GM13976 (cell line): ENCODE measurements around the gene ENO3.
"Not testable (repeated sequence)": the region's sequence is repeated elsewhere in the genome, so short reads cannot be mapped to it uniquely, and the experiment has no call there.

Source experiments
- DNase-seq: peaks from one replicate; pipeline ENCODE4 v3.0.0; 2012; ENCODE audit warnings: low spot score
- in situ Hi-C: fragments of 300-500 bp; cut with MboI; formaldehyde crosslinking; loops from one replicate; pipeline ENCODE4 v1.12.0; 2022; ENCODE audit warnings: low sequenced_read_pairs, mixed read lengths, inconsistent platforms; ENCODE audit not compliant: unreplicated experiment
- TF ChIP-seq, protein P1 (sequence below): IDR thresholded peaks from 2 replicates; pipeline ENCODE4 v1.5.1; 2012; ENCODE audit warnings: borderline replicate concordance, mild to moderate bottlenecking; ENCODE audit not compliant: insufficient read depth; ENCODE audit errors: extremely low read depth, missing control alignments, control extremely low read depth

The ENO3 gene

DNA sequence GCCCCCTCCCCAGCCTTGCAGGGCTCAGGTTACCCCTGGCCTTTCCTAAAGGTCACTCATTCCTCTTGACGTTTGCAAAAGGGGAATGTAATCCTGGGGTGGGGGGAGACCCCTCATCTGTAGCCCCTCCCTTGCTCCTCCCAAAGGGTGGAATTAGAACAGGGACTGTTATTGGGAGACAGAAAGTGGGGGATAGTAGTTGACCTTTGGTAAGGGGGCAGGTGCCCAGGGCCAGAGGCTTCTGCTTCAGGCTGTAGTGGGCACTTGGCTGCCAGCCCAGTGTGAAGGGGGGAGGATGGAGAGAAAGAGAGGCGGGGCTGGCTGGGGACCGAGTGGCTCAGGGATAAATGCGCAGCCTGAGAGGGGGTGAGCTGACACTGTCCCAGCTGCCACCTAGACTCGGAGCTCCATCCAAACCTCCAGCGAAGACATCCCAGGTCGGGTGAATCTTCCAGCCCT is at the start of gene ENO3:
TSS of gene ENO3 (plus strand) at position 374 of the 459 bp plus-strand sequence. CDS start 711 bp downstream, outside the sequence.
- TF ChIP-seq, protein P1, sequence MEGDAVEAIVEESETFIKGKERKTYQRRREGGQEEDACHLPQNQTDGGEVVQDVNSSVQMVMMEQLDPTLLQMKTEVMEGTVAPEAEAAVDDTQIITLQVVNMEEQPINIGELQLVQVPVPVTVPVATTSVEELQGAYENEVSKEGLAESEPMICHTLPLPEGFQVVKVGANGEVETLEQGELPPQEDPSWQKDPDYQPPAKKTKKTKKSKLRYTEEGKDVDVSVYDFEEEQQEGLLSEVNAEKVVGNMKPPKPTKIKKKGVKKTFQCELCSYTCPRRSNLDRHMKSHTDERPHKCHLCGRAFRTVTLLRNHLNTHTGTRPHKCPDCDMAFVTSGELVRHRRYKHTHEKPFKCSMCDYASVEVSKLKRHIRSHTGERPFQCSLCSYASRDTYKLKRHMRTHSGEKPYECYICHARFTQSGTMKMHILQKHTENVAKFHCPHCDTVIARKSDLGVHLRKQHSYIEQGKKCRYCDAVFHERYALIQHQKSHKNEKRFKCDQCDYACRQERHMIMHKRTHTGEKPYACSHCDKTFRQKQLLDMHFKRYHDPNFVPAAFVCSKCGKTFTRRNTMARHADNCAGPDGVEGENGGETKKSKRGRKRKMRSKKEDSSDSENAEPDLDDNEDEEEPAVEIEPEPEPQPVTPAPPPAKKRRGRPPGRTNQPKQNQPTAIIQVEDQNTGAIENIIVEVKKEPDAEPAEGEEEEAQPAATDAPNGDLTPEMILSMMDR, result no peak
- in situ Hi-C loops, result no loop called here
- no peak for DNase-seq

DNA sequence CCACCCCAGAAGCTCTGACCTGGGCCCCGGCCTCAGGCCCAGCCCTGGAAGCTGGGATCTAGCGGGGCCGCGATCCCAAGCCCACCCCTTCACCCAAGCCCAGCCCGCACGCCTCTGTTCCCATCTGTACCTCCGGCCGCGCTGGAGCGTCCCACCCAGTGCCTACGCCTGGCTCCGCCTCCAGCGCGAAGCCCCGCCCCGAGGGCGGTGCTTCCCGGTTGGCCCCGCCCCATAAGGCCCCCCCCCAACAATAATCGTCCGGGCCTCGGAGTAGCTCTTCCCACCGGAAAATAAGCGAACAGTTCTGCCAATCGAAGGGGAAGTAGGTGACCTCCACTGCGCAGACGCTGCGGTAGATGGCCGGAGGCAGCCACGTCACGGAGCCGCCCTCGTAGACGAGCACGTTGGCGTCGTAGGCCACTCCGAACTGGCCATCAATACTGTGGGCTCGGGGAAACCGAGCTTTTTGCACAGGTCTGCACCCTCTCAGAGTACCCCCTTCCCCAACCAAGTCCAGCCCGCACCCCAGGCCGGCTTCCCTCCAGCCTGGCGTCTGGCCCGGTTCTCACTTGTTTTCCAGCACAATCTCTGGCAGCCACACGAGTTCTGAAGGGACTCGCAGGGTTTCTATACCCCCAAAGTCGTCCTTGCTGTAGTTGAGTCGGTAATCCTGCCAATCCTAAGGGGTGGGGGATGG is 49.1 kb upstream of the ENO3 start:
- DNase-seq, result no peak
- TF ChIP-seq, protein P1, result no peak
- in situ Hi-C loops, result no loop called here

DNA sequence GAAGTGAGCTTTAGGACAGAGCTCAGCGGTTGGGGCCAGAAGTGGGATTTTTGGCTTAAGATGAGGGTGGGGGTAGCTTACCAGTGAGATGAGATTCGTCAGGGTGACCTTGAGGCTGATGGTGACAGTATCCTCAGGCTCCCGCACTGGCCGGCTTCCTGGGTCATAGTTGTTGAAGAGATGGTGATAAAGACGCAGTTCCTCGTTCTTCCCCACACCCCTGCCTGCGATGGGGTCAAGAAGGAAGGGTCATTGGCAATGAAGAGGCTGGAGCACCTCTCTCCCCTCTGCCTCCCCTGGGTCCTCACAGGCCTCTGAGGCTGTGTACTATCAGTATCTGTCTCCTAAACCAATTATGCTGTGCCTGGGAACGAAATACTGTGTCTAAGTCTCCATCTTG is 48.4 kb upstream of the ENO3 start:
- TF ChIP-seq, protein P1, result no peak
- no peak for DNase-seq
- in situ Hi-C loops, result no loop called here

DNA sequence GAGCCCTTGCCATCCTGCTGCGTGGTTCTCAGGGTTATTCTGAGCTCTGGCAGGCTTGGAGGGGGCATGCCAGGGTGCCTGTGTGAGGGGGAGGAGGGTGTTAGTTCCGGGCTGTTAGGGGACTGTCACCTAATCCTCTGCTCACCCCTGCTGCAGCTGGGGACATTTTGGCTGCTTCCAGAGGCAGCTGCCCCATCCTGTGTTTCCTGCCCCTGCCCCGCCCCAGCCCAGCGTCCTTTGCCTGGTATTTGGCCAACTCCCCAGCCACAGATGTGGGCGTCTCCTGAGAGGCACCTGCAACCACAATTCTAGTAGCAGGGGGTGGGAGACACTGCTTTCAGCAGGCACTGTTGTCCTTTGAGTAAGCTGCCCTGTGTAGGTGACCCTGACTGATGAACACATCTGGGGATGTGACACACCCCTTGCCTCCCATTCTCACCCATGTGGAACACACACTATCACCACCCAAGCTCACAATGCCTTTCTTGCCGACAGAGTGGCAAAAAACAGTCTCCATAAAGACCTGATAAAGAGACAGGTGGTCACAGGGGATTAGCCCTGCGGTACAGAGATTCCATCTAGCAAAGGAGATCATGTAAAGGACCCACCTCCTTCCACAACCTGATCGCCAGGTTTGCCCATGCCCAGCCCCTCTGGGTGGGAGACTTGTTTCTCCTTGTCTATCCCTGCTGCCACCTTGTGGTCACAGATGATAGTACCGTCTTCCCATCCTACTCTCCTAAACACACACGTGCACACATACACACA is 47.7 kb upstream of the ENO3 start, which contains the start of gene CHRNE:
TSS of gene CHRNE (minus strand) at position 48 of the 768 bp plus-strand sequence. CDS start at position 13, 35 bp downstream.
- in situ Hi-C loops, result no loop called here
- TF ChIP-seq, protein P1, result peak; percentile 34
- DNase-seq, result peak; percentile 69

DNA sequence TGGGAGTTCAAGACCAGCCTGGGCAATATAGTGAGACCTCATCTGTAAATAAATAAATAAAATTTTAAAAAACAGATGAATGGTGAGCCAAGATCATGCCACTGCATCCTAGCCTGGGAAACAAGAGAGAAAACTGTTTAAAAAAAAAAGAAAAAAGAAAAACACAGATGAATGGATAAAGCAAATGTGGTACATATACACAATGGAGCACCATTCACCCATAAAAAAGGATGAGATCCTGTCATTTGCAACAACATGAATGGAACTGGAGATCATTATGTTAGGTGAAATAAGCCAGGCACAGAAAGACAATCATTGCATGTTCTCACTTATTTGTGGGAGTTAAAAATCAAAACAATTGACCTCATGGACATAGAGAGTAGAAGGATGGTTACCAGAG is 44.3 kb upstream of the ENO3 start:
- in situ Hi-C loops, DNase-seq: not testable (repeated sequence)

DNA sequence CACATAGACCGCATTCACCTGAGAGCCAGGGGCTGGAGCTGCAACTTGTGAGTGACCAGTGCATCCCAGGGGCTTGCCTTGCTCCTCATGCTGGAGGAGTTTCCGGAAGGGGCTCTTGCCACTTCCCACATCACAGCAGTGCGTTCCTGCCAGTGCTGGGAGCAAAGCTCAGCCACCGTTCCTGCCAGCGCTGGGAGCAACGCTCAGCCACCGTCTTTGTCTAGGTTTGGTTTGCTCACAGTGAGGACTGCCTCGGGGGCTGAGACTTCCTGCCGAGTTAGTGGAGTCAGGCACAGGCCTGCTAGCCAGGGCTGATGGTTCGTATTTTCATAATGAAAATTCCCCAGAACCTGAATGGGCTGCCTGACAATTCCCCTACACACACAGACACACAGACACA is 42.6 kb upstream of the ENO3 start:
- TF ChIP-seq, protein P1, result no peak
- no peak for DNase-seq
- in situ Hi-C loops, result no loop called here
